ENCODE data around the gene VWF. TPM values are rescaled to one million over a fixed set of nuclear protein-coding genes. Genes with fewer than 3 reads are reported as not detected.

VWF gene
- total RNA-seq, 2 experiments from 2014 or later = 0.11 to 0.13 TPM

- TF ChIP-seq, protein P1, sequence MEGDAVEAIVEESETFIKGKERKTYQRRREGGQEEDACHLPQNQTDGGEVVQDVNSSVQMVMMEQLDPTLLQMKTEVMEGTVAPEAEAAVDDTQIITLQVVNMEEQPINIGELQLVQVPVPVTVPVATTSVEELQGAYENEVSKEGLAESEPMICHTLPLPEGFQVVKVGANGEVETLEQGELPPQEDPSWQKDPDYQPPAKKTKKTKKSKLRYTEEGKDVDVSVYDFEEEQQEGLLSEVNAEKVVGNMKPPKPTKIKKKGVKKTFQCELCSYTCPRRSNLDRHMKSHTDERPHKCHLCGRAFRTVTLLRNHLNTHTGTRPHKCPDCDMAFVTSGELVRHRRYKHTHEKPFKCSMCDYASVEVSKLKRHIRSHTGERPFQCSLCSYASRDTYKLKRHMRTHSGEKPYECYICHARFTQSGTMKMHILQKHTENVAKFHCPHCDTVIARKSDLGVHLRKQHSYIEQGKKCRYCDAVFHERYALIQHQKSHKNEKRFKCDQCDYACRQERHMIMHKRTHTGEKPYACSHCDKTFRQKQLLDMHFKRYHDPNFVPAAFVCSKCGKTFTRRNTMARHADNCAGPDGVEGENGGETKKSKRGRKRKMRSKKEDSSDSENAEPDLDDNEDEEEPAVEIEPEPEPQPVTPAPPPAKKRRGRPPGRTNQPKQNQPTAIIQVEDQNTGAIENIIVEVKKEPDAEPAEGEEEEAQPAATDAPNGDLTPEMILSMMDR (IDR thresholded peaks at IDR 0.05) = no peak
- no peaks in the 10 kb centered on the region for H3K36me3 Mint-ChIP-seq (ENCODE audit: low read depth)
- ATAC-seq = no peak
- CTCF ChIA-PET = no interaction called here
- intact Hi-C loops (cut with micrococcal nuclease) = no loop called here
- H3K27me3 Mint-ChIP-seq = peaks cover 26% of the 10 kb centered on the region
- H3K4me3 Mint-ChIP-seq = no peak overlapping the region
- no peak overlapping the region for H3K27ac Mint-ChIP-seq
- no peak for DNase-seq
- peaks cover 2% of the 10 kb centered on the region for H3K9me3 Mint-ChIP-seq
- POLR2A ChIA-PET = no interaction called here
- H3K4me1 Mint-ChIP-seq (ENCODE audit: low read depth) = no peaks in the 10 kb centered on the region
Measured at GRCh38 chr12:5954661-5955060, 169.8 kb downstream of the VWF start.

DNA sequence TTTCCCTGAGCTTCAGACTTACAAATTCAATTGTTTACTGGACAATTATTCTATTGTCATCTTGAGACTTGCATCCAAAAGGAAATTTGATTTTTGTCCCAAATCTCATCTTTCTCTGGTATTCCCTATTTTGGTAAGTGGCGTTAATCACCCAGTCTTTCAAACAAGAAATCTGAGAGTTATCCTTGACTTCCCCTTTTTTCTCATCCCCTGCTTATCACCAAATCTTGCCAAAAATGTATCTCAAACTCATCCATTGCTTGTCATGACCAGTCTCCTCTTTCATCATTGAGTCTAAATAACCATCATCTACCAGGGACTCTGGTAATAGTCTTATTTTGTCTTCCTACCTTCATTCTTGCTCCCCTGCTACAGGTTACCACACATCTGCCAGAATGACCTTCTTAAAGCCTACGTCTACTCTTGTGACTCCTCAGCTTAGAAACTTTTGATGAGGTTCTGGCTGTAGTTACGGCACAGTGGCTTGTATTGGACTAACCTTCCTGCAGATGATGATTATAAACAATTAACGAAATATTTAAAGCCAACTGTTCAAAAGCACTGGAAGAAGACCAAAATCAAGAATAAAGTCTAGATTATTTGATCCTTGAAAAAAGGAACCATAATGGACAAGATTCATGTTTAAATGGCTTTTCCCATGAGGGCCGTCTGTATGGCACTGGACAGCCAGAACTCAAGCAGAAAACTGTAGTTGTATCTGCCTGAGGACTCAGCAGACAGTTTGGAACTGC lies 170.5 kb downstream of the VWF start:
- intact Hi-C loops (cut with micrococcal nuclease) = no loop called here
- ATAC-seq (no peak), DNase-seq (no peak)
- H3K9me3 Mint-ChIP-seq = peaks cover 2% of the 10 kb centered on the region
- H3K4me3 Mint-ChIP-seq = no peak overlapping the region
- ChIA-PET CTCF (interaction anchor here (1.5 kb wide), 1 partner anchor 11 kb away, joined by 3 read pairs; no protein-coding TSS in a partner anchor), POLR2A (no interaction called here)
- H3K4me1 Mint-ChIP-seq (ENCODE audit: low read depth) = no peaks in the 10 kb centered on the region
- TF ChIP-seq, protein P1 (IDR thresholded peaks at IDR 0.05) = no peak
- H3K27ac Mint-ChIP-seq = no peak overlapping the region
- H3K36me3 Mint-ChIP-seq (ENCODE audit: low read depth) = no peaks in the 10 kb centered on the region
- H3K27me3 Mint-ChIP-seq = peaks cover 24% of the 10 kb centered on the region

DNA sequence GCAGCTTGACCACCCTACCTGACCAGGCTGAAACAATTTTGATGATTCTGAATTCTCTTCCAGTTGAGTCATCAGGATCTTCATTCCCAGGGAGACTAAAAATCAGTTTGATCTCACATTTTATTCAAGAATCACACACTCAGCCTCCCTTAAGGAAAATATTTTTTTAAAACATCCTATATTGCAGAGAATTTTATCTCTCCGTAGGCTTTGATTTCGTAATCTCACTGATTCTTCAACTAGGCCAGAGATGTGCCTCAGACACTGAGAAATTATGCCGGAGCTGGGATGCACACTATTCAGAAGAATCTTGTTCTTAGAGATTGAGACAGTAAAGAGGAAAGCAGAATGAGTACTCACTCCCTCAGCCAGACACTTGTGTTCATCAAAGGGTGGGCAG lies 172.4 kb downstream of the VWF start:
- peaks cover 29% of the 10 kb centered on the region for H3K27me3 Mint-ChIP-seq
- POLR2A ChIA-PET = no interaction called here
- no peak overlapping the region for H3K4me3 Mint-ChIP-seq
- no peaks in the 10 kb centered on the region for H3K36me3 Mint-ChIP-seq (ENCODE audit: low read depth)
- no peak for DNase-seq
- intact Hi-C loops (cut with micrococcal nuclease) = no loop called here
- H3K27ac Mint-ChIP-seq = no peak overlapping the region
- CTCF ChIA-PET = interaction anchor here (1.6 kb wide), 1 partner anchor 13 kb away, joined by 3 read pairs; no protein-coding TSS in a partner anchor
- H3K9me3 Mint-ChIP-seq = no peaks in the 10 kb centered on the region
- TF ChIP-seq, protein P1 (IDR thresholded peaks at IDR 0.05) = no peak
- no peak for ATAC-seq
- H3K4me1 Mint-ChIP-seq (ENCODE audit: low read depth) = no peaks in the 10 kb centered on the region

DNA sequence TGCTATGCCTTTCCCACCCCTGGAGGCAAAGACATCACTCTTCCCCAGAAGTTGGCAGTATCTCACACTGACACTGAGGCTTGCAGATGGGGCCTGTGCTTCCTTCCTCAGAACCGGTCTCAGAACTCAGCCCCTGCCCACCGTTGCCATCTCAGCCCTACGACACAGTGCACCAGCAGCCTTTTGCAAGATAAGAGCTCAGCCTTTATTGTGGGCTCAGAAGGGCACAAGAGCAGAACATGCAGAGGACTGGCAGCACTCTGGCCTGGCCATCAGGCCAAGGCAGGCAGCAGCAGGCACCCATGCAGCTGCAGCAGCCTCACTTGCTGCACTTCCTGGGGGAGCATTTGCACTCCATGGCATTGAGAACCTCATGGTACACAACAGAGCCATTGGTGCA lies 175.8 kb downstream of the VWF start:
- TF ChIP-seq, protein P1 (IDR thresholded peaks at IDR 0.05) = no peak
- H3K27ac Mint-ChIP-seq = no peak overlapping the region
- H3K4me1 Mint-ChIP-seq (ENCODE audit: low read depth) = peaks cover 2% of the 10 kb centered on the region
- POLR2A ChIA-PET = no interaction called here
- CTCF ChIA-PET = no interaction called here
- no peak overlapping the region for H3K4me3 Mint-ChIP-seq
- H3K9me3 Mint-ChIP-seq = no peaks in the 10 kb centered on the region
- DNase-seq (no peak), ATAC-seq (no peak)
- intact Hi-C loops (cut with micrococcal nuclease) = no loop called here
- H3K36me3 Mint-ChIP-seq (ENCODE audit: low read depth) = no peaks in the 10 kb centered on the region
- peaks cover 54% of the 10 kb centered on the region for H3K27me3 Mint-ChIP-seq

- no peak for ATAC-seq
- no peak overlapping the region for H3K4me3 Mint-ChIP-seq
- H3K4me1 Mint-ChIP-seq (ENCODE audit: low read depth) = peaks cover 2% of the 10 kb centered on the region
- no peaks in the 10 kb centered on the region for H3K36me3 Mint-ChIP-seq (ENCODE audit: low read depth)
- no peak overlapping the region for H3K27ac Mint-ChIP-seq
- no peak for DNase-seq
- ChIA-PET CTCF (no interaction called here), POLR2A (no interaction called here)
- H3K27me3 Mint-ChIP-seq = peaks cover 54% of the 10 kb centered on the region
- intact Hi-C loops (cut with micrococcal nuclease) = no loop called here
- no peaks in the 10 kb centered on the region for H3K9me3 Mint-ChIP-seq
- TF ChIP-seq, protein P1 (IDR thresholded peaks at IDR 0.05) = no peak
Measured at GRCh38 chr12:5947006-5947405, 177.5 kb downstream of the VWF start.
